Lung (tissue), 12 donors: ENCODE measurements around the gene KLHL29. TPM values are rescaled to one million over a fixed set of nuclear protein-coding genes. Genes with fewer than 3 reads are reported as not detected.

ENCODE experiments used
- ATAC-seq: fragments of 200-7000 bp; cut with Tn5 transposase; one replicate; pipeline ENCODE4 v1.9.1; 2020; ENCODE audit warnings: moderate number of reproducible peaks; ENCODE audit not compliant: insufficient read depth, low FRiP score
- DNase-seq, 3 donors: peaks; one replicate each; pipeline ENCODE4 v3.0.0-alpha.2; 2013 to 2017
- H3K27ac ChIP-seq, 2 donors: one replicate each; pipeline ENCODE4 v1.5.1; 2013; ENCODE audit warnings: mild to moderate bottlenecking in 2 of 2, moderate library complexity in 2 of 2, control low read depth in 1 of 2, inconsistent platforms in 1 of 2, low read depth in 1 of 2, low read length in 1 of 2
- H3K27me3 ChIP-seq, 3 donors: one replicate each; pipeline ENCODE4 v1.5.1; 2013; ENCODE audit warnings: low read length in 2 of 3; ENCODE audit not compliant: control insufficient read depth in 3 of 3, insufficient read depth in 3 of 3
- H3K36me3 ChIP-seq, 4 donors: one replicate each; pipeline ENCODE4 v1.5.1; 2013; ENCODE audit warnings: low read length in 4 of 4, mild to moderate bottlenecking in 1 of 4, moderate library complexity in 1 of 4; ENCODE audit not compliant: control insufficient read depth in 4 of 4, insufficient read depth in 4 of 4
- H3K4me1 ChIP-seq, 5 donors: one replicate each; pipeline ENCODE4 v1.5.1; 2013; ENCODE audit warnings: low read length in 5 of 5, mild to moderate bottlenecking in 2 of 5, moderate library complexity in 1 of 5; ENCODE audit not compliant: control insufficient read depth in 5 of 5, insufficient read depth in 5 of 5
- H3K4me3 ChIP-seq: one replicate; pipeline ENCODE4 v1.5.1; 2013; ENCODE audit warnings: mild to moderate bottlenecking, control low read depth, moderate library complexity
- H3K9ac ChIP-seq, 2 donors: one replicate each; pipeline ENCODE4 v1.5.1; 2013; ENCODE audit warnings: low read length in 2 of 2, control low read depth in 1 of 2; ENCODE audit not compliant: insufficient read depth in 1 of 2
- H3K9me3 ChIP-seq, 4 donors: one replicate each; pipeline ENCODE4 v1.5.1; 2013; ENCODE audit warnings: low read length in 3 of 4, mild to moderate bottlenecking in 1 of 4, moderate library complexity in 1 of 4; ENCODE audit not compliant: control insufficient read depth in 4 of 4, insufficient read depth in 3 of 4
- WGBS, 2 donors: extraction: QIAGEN DNeasy Blood & Tissue Kit; methylation state at CpG; one replicate each; pipeline ENCODE4 v1.1.7; 2013; 5-methylcytosine and 5-hydroxymethylcytosine counted together
- polyA plus RNA-seq, 2 donors: library from polyadenylated mRNA; stranded (reverse); fragments of 200-250 nt; gene quantifications; one replicate each; pipeline ENCODE4 v1.2.1, GENCODE V29; 2013
- total RNA-seq, 2 donors: library from RNA; depleted of rRNA in 1 of 2; stranded (reverse); fragments of >200 nt in 1 of 2; gene quantifications; one replicate each; pipeline ENCODE4 v1.2.1, GENCODE V29; 2014 to 2021
- TF ChIP-seq, protein P1 (sequence below): IDR thresholded peaks from 2 replicates; pipeline ENCODE4 v1.5.1; 2012; ENCODE audit warnings: mild to moderate bottlenecking; ENCODE audit errors: control extremely low read depth, extremely low read depth
- donor health status: control.
- donor health status: control.
- donor health status: Bipolar disorder and iron deficiency.
- donor health status: healthy.
- donor health status: DM: yes; HTN: yes; CAD: no.

The KLHL29 gene
- total and polyA plus RNA-seq, 4 donors, result 2.7 to 16.2 (median 3.5) TPM

GRCh38 chr2:23696752-23697045, 311.7 kb downstream of the KLHL29 start:
- no peaks in the 10 kb centered on the region for H3K27me3 ChIP-seq
- peaks cover 0 to 22% (median 7%) of the 10 kb centered on the region in 5 donors for H3K4me1 ChIP-seq
- no peak overlapping the region for H3K27ac ChIP-seq
- H3K4me3 ChIP-seq, result no peak overlapping the region
- no peak overlapping the region for H3K9ac ChIP-seq
- 96% methylated on average over 5 of the region's 5 CpGs for WGBS, 2 donors
- H3K9me3 ChIP-seq, result peaks cover 0 to 4% (median 0%) of the 10 kb centered on the region in 4 donors
- TF ChIP-seq, protein P1, sequence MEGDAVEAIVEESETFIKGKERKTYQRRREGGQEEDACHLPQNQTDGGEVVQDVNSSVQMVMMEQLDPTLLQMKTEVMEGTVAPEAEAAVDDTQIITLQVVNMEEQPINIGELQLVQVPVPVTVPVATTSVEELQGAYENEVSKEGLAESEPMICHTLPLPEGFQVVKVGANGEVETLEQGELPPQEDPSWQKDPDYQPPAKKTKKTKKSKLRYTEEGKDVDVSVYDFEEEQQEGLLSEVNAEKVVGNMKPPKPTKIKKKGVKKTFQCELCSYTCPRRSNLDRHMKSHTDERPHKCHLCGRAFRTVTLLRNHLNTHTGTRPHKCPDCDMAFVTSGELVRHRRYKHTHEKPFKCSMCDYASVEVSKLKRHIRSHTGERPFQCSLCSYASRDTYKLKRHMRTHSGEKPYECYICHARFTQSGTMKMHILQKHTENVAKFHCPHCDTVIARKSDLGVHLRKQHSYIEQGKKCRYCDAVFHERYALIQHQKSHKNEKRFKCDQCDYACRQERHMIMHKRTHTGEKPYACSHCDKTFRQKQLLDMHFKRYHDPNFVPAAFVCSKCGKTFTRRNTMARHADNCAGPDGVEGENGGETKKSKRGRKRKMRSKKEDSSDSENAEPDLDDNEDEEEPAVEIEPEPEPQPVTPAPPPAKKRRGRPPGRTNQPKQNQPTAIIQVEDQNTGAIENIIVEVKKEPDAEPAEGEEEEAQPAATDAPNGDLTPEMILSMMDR, result no peak
- ATAC-seq (no peak), DNase-seq (peak in 1 of 3 donors; percentile 2)
- peaks cover 0 to 10% (median 0%) of the 10 kb centered on the region in 4 donors for H3K36me3 ChIP-seq

GRCh38 chr2:23697256-23698075, 312.5 kb downstream of the KLHL29 start:
- DNase-seq (peak in 1 of 3 donors; percentile 7), ATAC-seq (no peak)
- 73 to 74% methylated on average over 12 of the region's 12 CpGs for WGBS, 2 donors
- peaks cover 0 to 4% (median 0%) of the 10 kb centered on the region in 4 donors for H3K9me3 ChIP-seq
- peaks cover 0 to 22% (median 7%) of the 10 kb centered on the region in 5 donors for H3K4me1 ChIP-seq
- H3K36me3 ChIP-seq, result peaks cover 0 to 10% (median 0%) of the 10 kb centered on the region in 4 donors
- H3K4me3 ChIP-seq, result no peak overlapping the region
- no peak overlapping the region for H3K27ac ChIP-seq
- H3K9ac ChIP-seq, result no peak overlapping the region
- TF ChIP-seq, protein P1, result no peak
- H3K27me3 ChIP-seq, result no peaks in the 10 kb centered on the region

GRCh38 chr2:23698116-23698693, 313.2 kb downstream of the KLHL29 start:
- WGBS, 2 donors, result 89 to 92% methylated on average over 6 of the region's 6 CpGs
- ATAC-seq (no peak), DNase-seq (peak in 1 of 3 donors; percentile 8)
- H3K4me1 ChIP-seq, result peaks cover 0 to 22% (median 7%) of the 10 kb centered on the region in 5 donors
- no peak overlapping the region for H3K9ac ChIP-seq
- H3K9me3 ChIP-seq, result peaks cover 0 to 4% (median 0%) of the 10 kb centered on the region in 4 donors
- H3K27ac ChIP-seq, result no peak overlapping the region
- no peak overlapping the region for H3K4me3 ChIP-seq
- peaks cover 0 to 10% (median under 1%) of the 10 kb centered on the region in 4 donors for H3K36me3 ChIP-seq
- no peaks in the 10 kb centered on the region for H3K27me3 ChIP-seq
- TF ChIP-seq, protein P1, result no peak
